Muscle layer of colon (tissue), 2 donors: ENCODE results near the gene CDC45.
"Not testable (repeated sequence)": the region's sequence is repeated elsewhere in the genome, so short reads cannot be mapped to it uniquely, and the experiment has no call there.

Experiments used
- H3K27ac ChIP-seq: one replicate; pipeline ENCODE4 v1.7.0; 2013; ENCODE audit warnings: low read depth, mild to moderate bottlenecking, low read length, moderate library complexity
- H3K27me3 ChIP-seq, 2 donors: one replicate each; pipeline ENCODE4 v1.7.0; 2013; ENCODE audit warnings: low read length in 2 of 2, mild to moderate bottlenecking in 2 of 2; ENCODE audit not compliant: insufficient read depth in 2 of 2, control insufficient read depth in 1 of 2
- H3K36me3 ChIP-seq: one replicate; pipeline ENCODE4 v1.7.0; 2013; ENCODE audit warnings: mild to moderate bottlenecking, low read length; ENCODE audit not compliant: insufficient read depth
- H3K4me1 ChIP-seq: one replicate; pipeline ENCODE4 v1.7.0; 2013; ENCODE audit warnings: mild to moderate bottlenecking, low read length; ENCODE audit not compliant: insufficient read depth
- H3K4me3 ChIP-seq, 2 donors: one replicate each; pipeline ENCODE4 v1.7.0; 2013; ENCODE audit warnings: low read length in 2 of 2, low read depth in 1 of 2, mild to moderate bottlenecking in 1 of 2, moderate library complexity in 1 of 2
- H3K9ac ChIP-seq: one replicate; pipeline ENCODE4 v1.7.0; 2013; ENCODE audit warnings: low read length
- H3K9me3 ChIP-seq: one replicate; pipeline ENCODE4 v1.7.0; 2013; ENCODE audit warnings: mild to moderate bottlenecking, low read length
- donor health status: abdominal sarcoma.
- donor health status: Adenocarcinoma of cecum.

CDC45 gene

DNA sequence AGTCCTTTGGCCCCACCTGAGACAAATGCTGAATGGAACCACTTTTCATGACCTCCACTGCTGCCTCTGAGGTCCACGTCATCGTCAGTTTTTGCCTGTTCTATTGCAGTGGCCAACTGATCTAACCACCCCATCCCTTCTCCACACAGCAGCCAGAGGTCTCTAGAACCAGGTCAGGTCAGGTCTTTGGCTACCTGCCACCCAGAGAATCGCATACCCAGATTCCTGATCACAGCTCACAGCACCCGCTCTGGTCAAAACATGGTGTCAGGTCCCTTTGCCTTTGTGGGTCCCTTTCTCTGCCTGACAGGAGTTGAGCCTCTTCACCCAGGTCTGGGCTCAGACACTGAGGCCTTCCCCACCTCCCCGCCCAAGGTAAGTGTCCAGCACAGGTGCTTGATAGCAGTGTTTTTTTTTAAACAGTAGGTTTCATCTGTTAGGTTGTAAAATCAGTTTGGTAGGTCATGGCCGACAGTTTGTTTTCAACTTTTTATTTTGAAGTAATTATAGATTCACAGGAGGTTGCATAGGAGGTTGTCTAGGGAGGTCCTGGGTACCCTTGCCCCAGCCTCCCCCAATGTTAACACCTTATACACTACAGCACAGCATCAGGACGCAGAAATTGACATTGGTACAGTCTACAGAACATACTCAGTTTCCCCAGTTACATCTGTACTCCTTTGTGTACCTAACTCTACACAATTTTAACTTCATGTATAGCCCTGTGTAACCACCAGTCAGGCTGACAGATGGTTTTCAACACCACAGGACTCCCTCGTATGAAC lies 39.1 kb upstream of the CDC45 start:
- Histone ChIP-seq H3K27ac (no peak overlapping the region), H3K4me3 (no peak overlapping the region), H3K4me1 (peaks cover 4% of the 10 kb centered on the region), H3K9ac (no peak overlapping the region), H3K36me3 (peaks cover 18% of the 10 kb centered on the region), H3K9me3 (no peaks in the 10 kb centered on the region), H3K27me3 (no peaks in the 10 kb centered on the region)

DNA sequence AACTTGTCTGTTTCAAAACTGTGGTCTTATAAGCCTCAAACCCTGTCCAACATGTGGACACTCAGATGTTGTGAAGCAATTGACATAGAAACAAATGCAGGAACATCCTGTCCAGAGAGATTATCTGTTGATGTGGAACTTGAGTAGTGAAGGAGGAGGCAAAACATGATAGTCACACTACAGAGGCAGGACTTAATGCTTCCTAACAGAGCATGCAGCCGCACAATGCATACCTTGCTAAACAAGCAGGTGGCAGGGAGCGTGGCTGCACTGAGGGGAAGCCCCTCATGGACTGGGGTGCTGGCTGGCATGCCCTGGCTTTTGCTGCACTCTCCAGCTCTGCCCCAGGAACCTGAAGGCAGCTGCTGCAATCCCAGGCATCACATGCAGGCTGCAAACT lies 37.6 kb upstream of the CDC45 start:
- no peak overlapping the region for H3K27ac ChIP-seq
- H3K9me3 ChIP-seq = no peaks in the 10 kb centered on the region
- peaks cover 12% of the 10 kb centered on the region for H3K36me3 ChIP-seq
- H3K4me3 ChIP-seq = no peak overlapping the region
- peaks cover 15% of the 10 kb centered on the region for H3K4me1 ChIP-seq
- no peak overlapping the region for H3K9ac ChIP-seq
- no peaks in the 10 kb centered on the region for H3K27me3 ChIP-seq

DNA sequence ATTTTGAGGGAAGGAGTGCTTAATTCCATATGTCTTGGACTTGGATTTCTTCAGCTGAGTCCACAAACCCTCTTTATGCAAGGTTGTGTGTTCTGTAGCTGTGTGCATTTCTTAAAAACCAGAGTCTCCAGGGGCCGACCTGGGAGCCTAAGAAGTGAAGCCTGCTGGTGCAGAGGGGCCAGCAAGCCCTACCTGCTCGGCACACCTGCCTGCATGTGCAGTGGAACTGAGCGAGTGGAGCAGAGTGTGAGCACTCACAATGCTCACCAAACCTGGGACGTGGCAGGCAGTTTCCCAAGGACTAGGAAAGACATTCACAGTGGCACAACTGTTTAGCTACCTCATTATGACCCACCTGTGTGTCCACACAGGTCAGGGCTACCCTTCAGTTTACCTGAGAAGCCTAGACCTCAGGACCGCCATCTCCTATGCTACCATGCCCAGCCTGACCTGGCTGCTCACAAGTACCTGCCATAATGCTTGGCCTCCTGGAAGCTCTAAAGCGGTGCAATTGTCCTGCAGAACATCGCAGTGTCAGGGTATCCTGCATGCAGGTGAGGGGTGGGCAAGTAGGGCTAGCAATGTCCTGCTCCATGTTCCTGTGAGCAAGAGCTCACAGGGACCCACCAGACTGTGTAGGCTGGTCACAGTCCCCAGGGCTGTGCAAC lies 36.0 kb upstream of the CDC45 start:
- Histone ChIP-seq H3K4me3 (no peak overlapping the region), H3K36me3 (peaks cover 12% of the 10 kb centered on the region), H3K9ac (no peak overlapping the region), H3K27me3 (no peaks in the 10 kb centered on the region), H3K9me3 (no peaks in the 10 kb centered on the region), H3K4me1 (peaks cover 23% of the 10 kb centered on the region), H3K27ac (no peak overlapping the region)

DNA sequence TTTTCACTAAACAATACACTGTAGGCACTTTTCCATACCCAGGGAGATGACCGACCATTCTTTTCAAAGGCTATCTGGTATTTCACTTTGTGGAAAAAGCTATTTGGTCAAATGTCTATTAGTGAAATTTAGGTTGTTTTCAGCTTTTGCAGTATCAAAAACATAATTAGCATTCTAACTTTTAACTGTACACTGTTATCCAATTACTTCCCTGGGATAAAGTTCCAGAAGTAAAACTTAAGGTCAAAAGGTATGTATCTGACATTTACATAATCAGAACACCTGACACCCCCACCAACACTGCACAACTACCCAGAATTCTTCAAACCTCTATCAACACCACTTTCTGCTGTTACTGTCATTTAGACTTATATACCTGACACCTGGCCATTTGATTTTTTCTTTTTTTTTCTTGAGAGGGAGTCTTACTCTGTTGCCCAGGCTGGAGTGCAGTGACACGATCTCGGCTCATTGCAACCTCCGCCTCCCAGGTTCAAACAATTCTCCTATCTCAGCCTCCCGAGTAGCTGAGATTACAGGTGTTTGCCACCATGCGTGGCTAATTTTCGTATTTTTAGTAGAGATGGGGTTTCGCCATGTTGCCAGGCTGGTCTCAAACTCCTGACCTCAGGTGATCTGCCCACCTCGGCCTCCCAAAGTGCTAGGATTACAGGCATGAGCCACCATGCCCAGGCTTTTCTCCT lies 34.3 kb upstream of the CDC45 start:
- H3K27me3 ChIP-seq, H3K9ac ChIP-seq, H3K4me3 ChIP-seq, H3K9me3 ChIP-seq, H3K27ac ChIP-seq: not testable (repeated sequence)
- Histone ChIP-seq H3K36me3 (peaks cover 12% of the 10 kb centered on the region), H3K4me1 (peaks cover 24% of the 10 kb centered on the region)

DNA sequence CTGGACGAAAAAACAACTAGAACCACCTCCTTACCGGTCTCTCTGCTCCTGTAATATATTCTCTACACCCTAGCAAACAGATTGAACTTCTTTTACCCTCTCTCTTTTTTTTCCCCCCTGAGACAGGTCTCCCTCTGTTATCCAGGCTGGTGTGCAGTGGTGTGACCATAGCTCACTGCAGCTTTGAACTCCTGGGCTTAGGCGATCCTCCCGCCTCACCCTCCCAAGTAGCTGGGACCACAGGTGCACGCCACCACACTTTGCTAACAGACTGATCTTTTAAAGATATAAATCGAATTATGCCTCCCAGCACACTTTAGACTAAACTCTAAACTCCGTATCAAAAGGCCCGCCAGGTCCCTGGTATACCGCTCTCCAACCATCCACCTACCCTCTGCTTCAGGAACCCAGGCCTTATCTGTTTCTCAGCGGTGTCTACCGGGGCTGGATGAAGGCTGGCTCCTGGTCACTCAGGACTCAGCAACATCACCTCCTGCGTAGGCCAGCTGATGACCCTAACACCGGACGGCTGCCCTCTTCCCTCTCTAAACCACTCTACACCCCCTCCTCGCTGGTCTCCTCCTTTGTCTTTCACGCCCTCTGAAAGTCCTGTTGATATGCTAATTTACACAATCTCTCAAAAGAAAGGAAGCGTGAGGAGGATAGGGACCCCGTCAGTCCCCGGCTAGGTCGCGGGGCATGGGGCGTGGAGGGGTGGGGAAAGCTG lies 33.0 kb upstream of the CDC45 start:
- H3K4me3 ChIP-seq = peak overlapping the region; percentile 82 to 94
- peaks cover 24% of the 10 kb centered on the region for H3K4me1 ChIP-seq
- H3K9me3 ChIP-seq = no peaks in the 10 kb centered on the region
- H3K36me3 ChIP-seq = peaks cover 17% of the 10 kb centered on the region
- H3K27me3 ChIP-seq = no peaks in the 10 kb centered on the region
- peak overlapping the region; percentile 51 for H3K9ac ChIP-seq
- peak overlapping the region; percentile 94 for H3K27ac ChIP-seq

DNA sequence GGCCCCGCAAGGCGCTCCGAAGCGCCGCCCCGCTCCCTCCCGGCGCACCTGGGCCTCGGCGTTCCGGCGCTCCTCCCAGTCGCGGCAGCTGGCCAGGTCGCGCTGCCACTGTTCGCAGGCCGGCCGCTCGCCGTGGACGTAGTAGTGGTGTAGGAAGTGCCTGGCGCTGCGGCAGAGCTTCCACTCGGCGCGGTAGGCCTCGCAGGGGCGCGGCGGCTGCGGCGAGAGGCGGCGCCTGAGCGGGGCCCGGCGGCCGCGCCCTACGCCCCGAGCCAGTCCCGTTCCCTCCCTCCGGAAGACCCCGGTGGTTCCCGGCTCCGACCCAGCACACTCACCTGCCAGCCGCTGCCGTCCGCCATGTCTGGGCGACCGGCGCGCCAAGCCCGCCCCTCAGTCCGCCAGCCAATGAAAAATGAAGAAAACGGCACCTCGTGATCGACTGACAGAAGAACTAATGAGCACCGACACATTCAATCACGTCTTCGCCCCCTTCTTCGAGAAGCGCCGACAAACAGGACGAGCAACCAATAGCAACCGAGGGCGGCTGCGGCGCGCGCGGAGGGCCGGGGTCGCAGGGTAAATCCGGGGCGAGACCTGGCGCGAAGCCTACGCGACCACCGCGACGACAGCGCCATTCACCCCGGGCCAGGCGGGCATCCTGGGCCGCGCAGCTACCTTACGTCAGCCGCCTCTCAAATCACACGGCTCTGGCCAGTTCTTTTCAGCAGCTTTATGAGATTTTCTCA lies 32.2 kb upstream of the CDC45 start, which contains the start of gene C22orf39:
C22orf39 (minus strand) TSS at position 382 of the 746 bp plus-strand sequence; CDS start at position 359, 23 bp downstream.
- Histone ChIP-seq H3K27me3 (no peaks in the 10 kb centered on the region), H3K9ac (peak within 1 kb of the TSS; percentile 51), H3K4me1 (peaks cover 24% of the 10 kb centered on the region), H3K9me3 (no peaks in the 10 kb centered on the region), H3K36me3 (peaks cover 23% of the 10 kb centered on the region), H3K27ac (peak within 1 kb of the TSS; percentile 94), H3K4me3 (peak within 1 kb of the TSS; percentile 82 to 94)

DNA sequence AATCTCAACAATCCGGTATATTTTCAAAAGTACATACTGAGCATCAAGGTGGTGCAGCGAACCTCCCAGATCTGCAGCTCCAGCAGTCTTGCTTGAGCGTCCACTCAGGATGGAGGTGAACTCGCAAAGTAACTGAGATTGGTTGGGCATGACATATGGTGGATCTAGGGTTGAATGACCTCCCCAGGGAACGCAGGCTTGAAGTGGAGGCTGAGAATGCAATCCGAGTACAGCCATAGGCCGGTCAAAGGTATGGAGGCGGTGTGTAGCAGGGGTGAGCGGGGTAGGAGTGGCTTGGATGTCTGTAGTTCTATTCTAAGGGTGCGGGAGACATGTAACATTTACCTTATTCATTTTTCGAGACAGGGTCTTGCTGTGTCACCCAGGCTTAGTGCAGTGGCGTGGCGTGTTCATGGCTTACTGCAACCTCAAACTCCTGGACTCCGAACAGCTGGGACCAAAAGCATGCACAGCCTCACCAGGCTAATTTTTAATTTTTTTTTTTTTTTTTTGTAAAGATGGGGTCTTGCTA lies 31.6 kb upstream of the CDC45 start:
- H3K9me3 ChIP-seq = no peaks in the 10 kb centered on the region
- H3K9ac ChIP-seq = peak overlapping the region; percentile 51
- no peaks in the 10 kb centered on the region for H3K27me3 ChIP-seq
- H3K36me3 ChIP-seq = peaks cover 30% of the 10 kb centered on the region
- peaks cover 24% of the 10 kb centered on the region for H3K4me1 ChIP-seq
- peak overlapping the region; percentile 82 to 94 for H3K4me3 ChIP-seq
- peak overlapping the region; percentile 94 for H3K27ac ChIP-seq

DNA sequence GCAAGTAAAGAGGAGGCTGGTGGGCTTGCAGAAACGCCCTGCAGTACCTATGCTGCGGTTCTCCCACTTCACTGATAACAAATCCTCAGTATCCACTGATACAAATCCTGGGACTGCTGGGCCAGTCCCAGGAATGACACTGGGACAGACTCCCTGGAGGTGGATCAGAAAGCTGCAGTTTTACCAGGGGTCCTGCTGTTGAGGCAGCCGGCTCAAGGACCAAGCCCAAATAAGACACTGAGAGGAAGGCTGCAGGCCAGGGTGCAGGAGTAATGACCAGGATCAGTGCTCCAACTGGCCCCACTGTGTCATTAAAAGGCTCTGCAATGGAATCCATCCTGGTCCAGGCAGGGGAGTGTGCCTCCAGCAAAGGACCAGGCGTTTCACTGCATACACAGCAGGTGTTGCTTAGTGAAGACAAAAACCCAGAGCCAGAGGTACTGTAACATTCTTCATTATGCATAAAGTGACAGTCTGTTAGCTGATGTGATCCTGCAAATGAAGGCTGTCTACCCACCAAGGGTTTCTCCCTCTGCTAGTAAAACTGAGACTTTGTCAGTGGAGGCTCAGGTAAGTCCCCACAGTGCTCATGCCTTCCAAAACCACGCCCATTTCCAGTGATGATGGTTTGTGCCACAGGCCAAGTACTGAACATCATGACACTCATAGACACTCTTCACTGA lies 30.8 kb upstream of the CDC45 start:
- Histone ChIP-seq H3K27me3 (no peaks in the 10 kb centered on the region), H3K27ac (peak overlapping the region; percentile 94), H3K9me3 (no peaks in the 10 kb centered on the region), H3K4me1 (peaks cover 24% of the 10 kb centered on the region), H3K36me3 (peaks cover 31% of the 10 kb centered on the region), H3K9ac (no peak overlapping the region), H3K4me3 (no peak overlapping the region)

DNA sequence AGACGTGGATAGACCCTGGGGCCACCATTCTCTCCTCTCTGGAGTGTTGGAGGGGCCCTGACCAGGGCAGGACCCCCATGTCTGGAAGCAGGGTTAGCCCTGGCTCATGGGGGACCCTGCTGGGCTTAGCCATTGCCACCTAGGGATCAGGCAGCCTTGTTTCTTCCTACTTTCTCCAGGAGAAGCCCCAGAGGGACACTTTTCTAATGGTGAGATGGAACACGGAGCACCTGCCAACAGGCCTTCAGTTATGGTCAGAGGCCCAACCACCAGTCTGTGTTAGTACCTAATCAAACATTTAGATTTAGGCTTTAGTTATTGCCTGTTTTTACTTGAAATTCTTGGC lies 30.3 kb upstream of the CDC45 start:
- peaks cover 24% of the 10 kb centered on the region for H3K4me1 ChIP-seq
- H3K27ac ChIP-seq = no peak overlapping the region
- peaks cover 31% of the 10 kb centered on the region for H3K36me3 ChIP-seq
- H3K27me3 ChIP-seq = no peaks in the 10 kb centered on the region
- H3K9me3 ChIP-seq = no peaks in the 10 kb centered on the region
- H3K4me3 ChIP-seq = no peak overlapping the region
- no peak overlapping the region for H3K9ac ChIP-seq
